GM21717 (cell line): Measurements from ENCODE around the gene STRA8.

Source experiments
- ATAC-seq: cut with Tn5 transposase; IDR thresholded peaks from one replicate; pipeline ENCODE4 v1.9.1; 2021; ENCODE audit warnings: mild to moderate bottlenecking, moderate library complexity; ENCODE audit not compliant: unreplicated experiment

Gene STRA8, protein sequence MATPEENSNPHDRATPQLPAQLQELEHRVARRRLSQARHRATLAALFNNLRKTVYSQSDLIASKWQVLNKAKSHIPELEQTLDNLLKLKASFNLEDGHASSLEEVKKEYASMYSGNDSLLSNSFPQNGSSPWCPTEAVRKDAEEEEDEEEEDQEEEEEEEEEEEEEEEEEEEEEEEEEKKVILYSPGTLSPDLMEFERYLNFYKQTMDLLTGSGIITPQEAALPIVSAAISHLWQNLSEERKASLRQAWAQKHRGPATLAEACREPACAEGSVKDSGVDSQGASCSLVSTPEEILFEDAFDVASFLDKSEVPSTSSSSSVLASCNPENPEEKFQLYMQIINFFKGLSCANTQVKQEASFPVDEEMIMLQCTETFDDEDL

DNA sequence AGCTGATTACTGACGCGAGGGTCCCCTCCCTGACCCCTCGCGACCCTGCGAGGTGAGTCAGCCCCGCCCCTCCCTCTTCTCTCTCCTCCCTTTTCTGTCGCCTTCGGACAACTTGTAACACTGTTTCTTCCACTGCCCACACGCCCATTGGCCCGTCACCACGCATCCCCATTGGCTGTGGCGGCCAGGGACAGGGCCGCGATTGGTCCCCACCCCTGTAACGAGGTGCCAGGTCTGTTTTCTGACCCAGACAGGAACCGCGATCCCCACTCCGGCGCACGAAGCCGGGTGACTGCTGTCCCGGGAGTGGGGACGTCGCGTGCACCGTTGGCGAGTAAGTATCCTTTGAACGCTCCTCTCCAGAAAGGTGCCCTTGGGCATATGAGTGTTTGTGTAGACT lies at the start of gene STRA8:
TSS of gene STRA8 (plus strand) at position 269 of the 400 bp plus-strand sequence. CDS start 6,687 bp downstream, outside the sequence.
- no peak for ATAC-seq

DNA sequence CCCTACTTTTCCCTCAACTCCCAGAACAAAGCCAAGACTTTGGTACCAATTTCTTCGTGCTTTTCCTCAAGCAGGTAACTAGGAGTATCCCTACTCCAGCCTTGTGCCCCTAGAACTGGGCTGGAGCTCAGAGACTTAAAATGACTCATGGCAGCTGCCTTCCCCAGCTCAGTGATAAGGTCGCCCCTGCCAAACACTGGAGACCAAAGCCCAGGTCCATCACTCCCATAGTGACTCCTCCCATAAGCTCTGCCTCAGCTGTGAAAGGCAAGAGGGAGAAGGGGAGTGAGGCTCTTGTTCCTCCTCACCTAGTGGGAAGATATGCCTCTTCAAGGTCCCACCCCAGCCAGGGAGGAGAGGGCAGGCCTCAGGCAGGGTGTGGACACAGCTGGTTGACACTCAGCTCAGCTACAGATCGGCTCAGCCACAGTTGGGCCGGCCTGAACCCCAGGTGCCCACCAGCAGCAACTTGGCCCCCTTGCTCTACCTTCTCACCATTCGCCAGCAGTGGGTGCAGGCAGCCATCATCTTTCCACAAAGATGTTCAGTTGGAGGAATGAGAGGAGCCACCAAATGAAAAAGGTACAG lies 49.3 kb upstream of the STRA8 start:
- no peak for ATAC-seq

DNA sequence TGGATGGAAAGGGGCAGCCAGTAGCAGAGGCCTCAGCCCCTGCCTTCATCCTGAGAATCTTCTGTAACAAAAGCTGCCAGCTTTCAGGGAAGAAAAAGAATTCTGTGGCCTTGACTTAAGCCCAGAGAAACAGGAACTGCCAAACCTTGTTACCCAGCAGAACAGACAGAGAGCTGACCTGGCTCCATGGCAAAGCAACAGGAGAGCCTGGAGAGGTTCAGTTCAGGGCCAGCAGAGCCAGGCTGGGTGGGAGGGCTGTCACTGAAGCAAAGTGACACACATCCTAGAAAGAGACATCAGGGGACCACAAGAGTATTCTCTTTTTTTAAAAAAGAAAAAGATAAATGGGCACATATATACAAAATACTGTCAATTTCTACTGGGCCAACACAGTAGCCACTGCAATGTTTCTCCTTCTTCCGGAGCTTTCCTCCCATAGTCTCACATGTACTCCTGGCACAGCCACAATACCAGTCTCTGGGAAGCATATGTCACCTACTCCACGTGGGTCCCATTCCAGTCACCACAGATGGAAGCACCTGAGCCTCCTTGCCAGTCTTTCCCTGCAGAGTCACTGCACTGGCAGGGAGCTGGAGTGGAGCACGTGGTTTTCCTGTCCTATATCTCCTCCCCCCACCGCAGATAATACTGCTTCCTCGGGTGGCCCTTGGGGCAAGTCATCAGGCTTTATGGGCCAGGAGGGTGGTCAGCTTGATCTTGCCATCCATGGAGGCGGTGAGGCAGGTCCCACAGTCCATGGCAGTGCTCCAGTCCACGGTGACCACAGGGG lies 48.0 kb upstream of the STRA8 start:
- no peak for ATAC-seq

DNA sequence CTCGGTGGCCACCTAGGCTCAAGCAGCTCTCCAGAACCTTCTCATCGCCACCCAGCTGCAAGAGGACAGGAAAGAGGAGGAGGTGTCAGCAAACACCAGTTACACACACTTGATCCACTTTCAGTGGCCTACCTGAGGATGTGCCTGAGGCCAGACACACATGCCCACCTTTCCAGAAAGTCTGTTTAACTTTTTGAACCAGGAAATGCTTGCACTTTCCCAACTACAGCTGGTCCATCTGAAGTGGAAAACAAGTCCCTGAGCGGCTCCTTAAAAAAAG lies 47.4 kb upstream of the STRA8 start:
- no peak for ATAC-seq

DNA sequence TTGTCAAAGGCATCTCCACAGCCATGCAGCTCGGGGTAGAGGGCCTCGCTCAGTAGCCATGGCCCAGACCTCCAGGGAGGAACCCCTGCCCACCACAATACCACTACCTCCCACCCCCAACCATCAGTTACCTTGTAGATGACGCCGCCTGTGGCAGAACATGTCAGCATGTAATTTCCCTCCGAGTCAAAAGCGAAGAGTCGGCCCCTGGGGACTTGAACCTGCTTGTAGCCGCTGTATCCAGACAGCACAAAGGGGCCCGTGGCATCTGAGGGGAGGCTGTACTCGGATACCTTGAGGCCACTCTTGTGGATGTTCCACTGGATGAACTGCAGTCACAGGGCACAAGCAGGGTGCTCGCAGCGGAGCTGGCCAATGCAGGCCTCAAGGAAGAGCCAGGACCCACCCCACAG lies 46.8 kb upstream of the STRA8 start:
- no peak for ATAC-seq

GRCh38 chr7:135188298-135188984 lies 45.2 kb upstream of the STRA8 start:
- peak; percentile 54 for ATAC-seq

- no peak for ATAC-seq
These were observed 44.4 kb upstream of the STRA8 start for GRCh38 chr7:135189221-135189662.

- no peak for ATAC-seq
These were observed 43.7 kb upstream of the STRA8 start for GRCh38 chr7:135189961-135190360.

- ATAC-seq, result no peak
These were observed 42.9 kb upstream of the STRA8 start for GRCh38 chr7:135190703-135191102.

DNA sequence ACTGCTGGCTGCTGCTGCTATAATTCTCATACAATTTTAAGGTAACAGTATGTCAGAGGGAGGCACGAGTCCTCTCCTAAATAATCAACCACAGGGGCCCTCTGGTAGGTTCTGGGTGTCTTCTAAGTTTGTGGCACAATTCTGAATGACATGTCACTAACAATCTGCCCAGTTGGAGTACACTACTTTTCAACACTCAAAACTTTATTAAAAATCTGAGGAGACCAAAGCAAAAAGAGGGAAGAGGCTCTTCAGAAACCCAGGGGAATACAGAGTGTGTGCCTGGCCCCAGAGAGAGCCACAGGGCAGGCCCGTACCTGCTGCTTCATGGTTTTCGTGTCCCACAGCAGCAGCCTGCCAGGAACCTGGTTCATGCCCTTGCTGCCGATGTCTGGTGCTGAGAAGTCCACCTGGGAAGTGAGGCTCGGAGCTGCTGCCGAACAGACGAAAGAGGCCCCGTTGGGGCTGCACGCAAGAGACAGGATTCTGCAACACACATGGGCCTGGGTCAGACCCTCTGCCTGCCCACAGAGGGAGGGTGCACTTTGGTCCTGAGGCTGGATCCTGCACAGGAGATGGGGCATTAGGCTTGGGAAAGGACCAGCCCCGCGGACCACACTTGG lies 40.6 kb upstream of the STRA8 start:
- ATAC-seq, result no peak

DNA sequence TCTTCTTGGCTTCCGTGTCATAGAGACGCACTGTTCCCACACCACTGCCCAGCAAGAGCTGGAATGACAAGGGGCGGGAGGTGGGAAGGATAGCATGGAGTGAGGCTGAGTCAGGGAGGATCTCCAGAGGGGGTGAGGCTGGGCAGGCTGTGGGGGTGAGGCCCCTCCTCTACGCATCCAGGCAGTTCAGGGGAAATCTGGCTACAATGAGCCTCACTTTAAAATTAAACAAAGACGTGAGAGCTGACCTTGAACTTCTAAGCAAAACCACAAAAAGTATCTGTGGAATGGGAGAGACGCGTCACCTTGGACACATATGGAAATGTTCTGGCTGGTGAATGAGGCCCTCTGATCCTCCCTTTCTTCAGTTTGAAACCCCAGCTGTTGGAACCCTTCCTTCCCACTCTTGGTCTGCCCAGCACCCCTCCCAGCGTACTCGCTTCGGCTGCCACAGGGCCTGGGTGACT lies 40.0 kb upstream of the STRA8 start:
- no peak for ATAC-seq

GRCh38 chr7:135194494-135195095 lies 39.0 kb upstream of the STRA8 start:
- no peak for ATAC-seq

GRCh38 chr7:135195156-135195555 lies 38.5 kb upstream of the STRA8 start:
- ATAC-seq, result no peak

GRCh38 chr7:135195968-135196629 lies 37.5 kb upstream of the STRA8 start:
- ATAC-seq, result no peak

DNA sequence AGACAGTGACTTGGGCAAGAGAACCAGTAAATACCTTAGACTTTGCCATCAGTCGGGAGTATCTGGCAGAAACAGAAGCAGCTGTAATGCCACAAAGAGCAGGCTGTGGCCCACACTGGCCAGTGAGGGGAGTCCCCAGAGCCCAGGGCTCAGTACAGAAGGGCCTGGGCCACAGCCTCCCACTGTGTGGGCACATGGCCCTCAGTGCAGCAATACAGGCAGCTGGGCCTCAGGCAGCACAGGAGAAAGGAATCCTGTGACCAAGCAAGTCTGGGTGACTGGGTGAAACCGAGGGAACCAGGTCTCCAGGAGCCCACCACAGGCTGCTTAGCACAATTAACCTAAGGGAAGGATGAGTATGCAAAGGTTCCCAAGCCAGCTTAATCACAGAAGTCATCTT lies 36.3 kb upstream of the STRA8 start:
- ATAC-seq, result no peak

- no peak for ATAC-seq
These were observed 35.6 kb upstream of the STRA8 start for GRCh38 chr7:135197906-135198655.

DNA sequence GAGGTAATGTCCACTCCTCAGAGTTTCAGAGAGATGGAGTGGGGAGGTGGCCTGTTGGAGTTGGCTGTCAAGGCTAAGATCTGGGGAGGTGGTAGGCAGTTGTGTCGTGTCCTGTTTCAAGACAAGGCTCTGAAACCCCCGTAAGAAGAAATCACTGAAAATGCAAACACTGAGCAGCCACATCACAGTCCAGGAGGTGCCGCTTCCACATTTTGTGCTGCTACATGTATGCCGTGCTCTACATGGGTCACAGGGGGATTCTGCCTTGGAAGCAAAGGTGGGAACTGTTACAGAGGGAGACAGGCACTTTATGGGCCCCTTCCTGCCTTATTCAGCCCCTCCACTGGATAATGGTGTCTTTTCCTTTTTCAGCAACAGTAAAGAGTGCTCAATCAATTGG lies 34.2 kb upstream of the STRA8 start:
- no peak for ATAC-seq

GRCh38 chr7:135200821-135201331 lies 32.8 kb upstream of the STRA8 start:
- ATAC-seq, result no peak

DNA sequence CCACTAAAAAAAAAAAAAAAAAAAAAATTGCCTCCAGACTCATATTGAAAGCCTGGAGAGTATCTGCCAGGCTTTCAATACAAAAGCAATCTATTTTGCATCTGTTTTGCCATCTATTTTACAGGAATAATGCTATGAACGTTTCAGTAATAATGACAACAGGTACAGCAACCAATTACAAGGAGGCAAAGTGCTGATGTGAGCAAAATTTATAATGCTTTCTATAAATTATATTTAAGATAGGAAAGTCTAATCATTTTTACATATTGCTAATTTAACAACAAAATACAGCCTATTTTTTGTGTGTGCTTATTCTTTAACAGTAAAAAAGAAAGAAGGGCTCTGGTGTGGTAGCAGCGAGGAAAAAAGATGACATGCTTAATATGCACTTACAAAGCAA lies 32.3 kb upstream of the STRA8 start:
- ATAC-seq, result no peak
